Gastrocnemius medialis (tissue), 4 donors: Measurements from ENCODE around the gene P2RX2. TPM values are rescaled to one million over a fixed set of nuclear protein-coding genes. Genes with fewer than 3 reads are reported as not detected.
A peak's percentile ranks its signal among the peaks of the same experiment; 100 is the strongest.

ENCODE experiments used
- ATAC-seq, 2 donors: fragments of 150-250 bp; one replicate each; pipeline ENCODE4 v1.9.1; 2016
- DNase-seq, 2 donors: peaks; one replicate each; pipeline ENCODE4 v3.0.0-alpha.2; 2019
- H3K27ac ChIP-seq, 4 donors: fragments of 200-600 bp; sonication (generic); 1 replicate in 1 of 4; 2 replicates in 3 of 4; pipeline ENCODE4 v1.5.1; 2016 to 2018; ENCODE audit warnings: mild to moderate bottlenecking in 2 of 4, moderate library complexity in 1 of 4
- H3K27me3 ChIP-seq, 3 donors: fragments of 200-600 bp; sonication (generic) in 2 of 3; 1 replicate in 1 of 3; 2 replicates in 2 of 3; pipeline versions ENCODE4 v1.5.1 to v1.6.0; 2016 to 2019; ENCODE audit warnings: mild to moderate bottlenecking in 1 of 3, moderate library complexity in 1 of 3
- H3K36me3 ChIP-seq, 2 donors: fragments of 200-600 bp; sonication (generic) in 1 of 2; one replicate each; pipeline ENCODE4 v1.5.1; 2017 to 2018
- H3K4me1 ChIP-seq, 2 donors: fragments of 200-600 bp; sonication (generic) in 1 of 2; one replicate each; pipeline ENCODE4 v1.5.1; 2016 to 2017; ENCODE audit warnings: mild to moderate bottlenecking in 2 of 2
- H3K4me3 ChIP-seq, 4 donors: fragments of 200-600 bp; sonication (generic) in 3 of 4; 1 replicate in 1 of 4; 2 replicates in 3 of 4; pipeline ENCODE4 v1.5.1; 2016 to 2019; ENCODE audit warnings: mild to moderate bottlenecking in 2 of 4
- H3K9me3 ChIP-seq, 3 donors: fragments of 200-600 bp; sonication (generic) in 2 of 3; 1 replicate in 1 of 3; 2 replicates in 2 of 3; pipeline ENCODE4 v1.5.1; 2016 to 2019
- POLR2A ChIP-seq, 2 donors: fragments of 450-650 bp; IDR thresholded peaks; one replicate each; pipeline ENCODE4 v1.6.1; 2017; ENCODE audit warnings: antibody characterized with exemption in 2 of 2, mild to moderate bottlenecking in 2 of 2, moderate library complexity in 2 of 2
- in situ Hi-C, 4 donors: fragments of 200-750 bp; cut with MboI; loops; one replicate each; pipeline versions ENCODE4 v1.15.0 to v1.8.0; 2017; ENCODE audit warnings: low sequenced_read_pairs in 4 of 4
- intact Hi-C: fragments of 100-400 bp; cut with DNase I; formaldehyde crosslinking; loops from one replicate; pipeline ENCODE4 v1.15.1; 2023; ENCODE audit warnings: low total_unique reads
- total RNA-seq, 4 donors: library from RNA; depleted of rRNA; stranded (reverse); fragments of >200 nt; gene quantifications; one replicate each; pipeline versions ENCODE4 v1.1.0 to v1.2.3, GENCODE V29; 2016
- TF ChIP-seq, protein P1 (sequence below), 5 experiments: fragments of 450-650 bp in 3 of 5; fragments of 200-600 bp in 2 of 5; sonication (generic) in 2 of 5; IDR thresholded peaks in 4 of 5; conservative IDR thresholded peaks in 1 of 5; 1 replicate in 4 of 5; 2 replicates in 1 of 5; pipeline ENCODE4 v1.5.1; 2016 to 2019; ENCODE audit warnings: antibody characterized with exemption in 5 of 5, mild to moderate bottlenecking in 3 of 5, moderate library complexity in 3 of 5

The P2RX2 gene
- total RNA-seq, 4 donors from 2014 or later = not detected

DNA sequence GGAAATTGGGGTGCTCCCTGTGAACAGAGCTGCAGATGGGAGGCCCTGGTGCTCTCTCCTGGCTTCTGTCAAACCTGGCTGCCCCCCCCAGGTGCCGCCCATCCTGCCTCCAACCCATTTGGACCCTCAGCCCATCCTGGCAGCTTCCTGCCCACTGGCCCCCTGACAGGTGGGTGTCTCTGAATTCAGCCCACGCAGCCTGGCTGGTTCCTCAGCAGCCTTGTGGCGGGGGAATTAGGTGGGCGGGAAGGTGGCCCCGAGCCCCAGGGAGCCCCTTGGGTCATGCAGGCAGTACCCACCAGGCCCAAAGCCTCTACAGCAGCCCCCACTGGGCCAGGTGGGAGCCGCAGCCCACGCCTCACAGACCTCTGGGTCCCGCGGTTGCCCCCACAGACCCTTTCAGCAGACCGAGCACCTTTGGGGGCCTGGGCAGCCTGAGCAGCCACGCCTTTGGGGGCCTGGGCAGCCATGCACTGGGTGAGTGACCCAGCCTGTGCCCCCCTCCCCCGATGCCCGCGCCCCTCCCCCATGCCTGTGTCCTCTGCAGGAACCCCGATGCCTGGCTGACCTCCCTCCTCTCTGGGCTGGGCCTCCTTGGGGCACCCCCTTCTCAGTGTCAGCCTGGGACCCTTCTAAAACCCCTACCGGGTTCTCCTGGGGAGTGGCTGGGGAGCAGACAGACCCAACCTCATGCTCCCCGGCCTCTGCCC is 37.1 kb upstream of the P2RX2 start:
- no peak for ATAC-seq
- TF ChIP-seq POLR2A (IDR thresholded peaks at IDR 0.05) = no peak
- TF ChIP-seq, protein P1, sequence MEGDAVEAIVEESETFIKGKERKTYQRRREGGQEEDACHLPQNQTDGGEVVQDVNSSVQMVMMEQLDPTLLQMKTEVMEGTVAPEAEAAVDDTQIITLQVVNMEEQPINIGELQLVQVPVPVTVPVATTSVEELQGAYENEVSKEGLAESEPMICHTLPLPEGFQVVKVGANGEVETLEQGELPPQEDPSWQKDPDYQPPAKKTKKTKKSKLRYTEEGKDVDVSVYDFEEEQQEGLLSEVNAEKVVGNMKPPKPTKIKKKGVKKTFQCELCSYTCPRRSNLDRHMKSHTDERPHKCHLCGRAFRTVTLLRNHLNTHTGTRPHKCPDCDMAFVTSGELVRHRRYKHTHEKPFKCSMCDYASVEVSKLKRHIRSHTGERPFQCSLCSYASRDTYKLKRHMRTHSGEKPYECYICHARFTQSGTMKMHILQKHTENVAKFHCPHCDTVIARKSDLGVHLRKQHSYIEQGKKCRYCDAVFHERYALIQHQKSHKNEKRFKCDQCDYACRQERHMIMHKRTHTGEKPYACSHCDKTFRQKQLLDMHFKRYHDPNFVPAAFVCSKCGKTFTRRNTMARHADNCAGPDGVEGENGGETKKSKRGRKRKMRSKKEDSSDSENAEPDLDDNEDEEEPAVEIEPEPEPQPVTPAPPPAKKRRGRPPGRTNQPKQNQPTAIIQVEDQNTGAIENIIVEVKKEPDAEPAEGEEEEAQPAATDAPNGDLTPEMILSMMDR (IDR thresholded peaks at IDR 0.05 in 4 of 5, conservative IDR thresholded peaks at IDR 0.05 in 1 of 5) = no peak
- peaks cover 0 to 16% of the 10 kb centered on the region in 2 donors for H3K36me3 ChIP-seq

DNA sequence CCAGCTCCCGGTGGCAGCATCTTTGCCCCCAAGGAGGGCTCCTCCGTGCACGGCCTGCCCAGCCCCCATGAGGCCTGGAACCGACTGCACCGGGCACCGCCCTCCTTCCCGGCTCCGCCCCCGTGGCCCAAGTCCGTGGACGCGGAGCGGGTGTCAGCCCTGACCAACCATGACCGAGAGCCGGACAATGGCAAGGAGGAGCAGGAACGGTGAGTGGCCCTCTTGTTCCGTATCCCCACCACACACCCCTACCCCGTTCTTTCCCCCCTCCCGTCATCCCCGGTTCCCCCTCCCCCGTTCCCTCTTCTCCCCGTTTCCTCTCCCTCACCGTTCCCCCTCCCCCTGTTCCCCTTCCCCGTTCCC is 36.5 kb upstream of the P2RX2 start:
- in situ Hi-C loops = no loop called here
- Histone ChIP-seq H3K36me3 (peaks cover 0 to 11% of the 10 kb centered on the region in 2 donors), H3K27me3 (no peaks in the 10 kb centered on the region), H3K4me3 (peak overlapping the region in 2 of 4 donors; percentile 9 to 15), H3K27ac (no peak overlapping the region), H3K4me1 (no peaks in the 10 kb centered on the region), H3K9me3 (no peaks in the 10 kb centered on the region)
- ATAC-seq (no peak), DNase-seq (no peak)
- TF ChIP-seq, protein P1 (IDR thresholded peaks at IDR 0.05 in 4 of 5, conservative IDR thresholded peaks at IDR 0.05 in 1 of 5) = no peak
- TF ChIP-seq POLR2A (IDR thresholded peaks at IDR 0.05) = no peak
- intact Hi-C loops = no loop called here

More for the DNA sequence above, 37.1 kb upstream of the P2RX2 start:
- intact Hi-C loops = no loop called here
- H3K4me3 ChIP-seq = no peak overlapping the region
- H3K27me3 ChIP-seq = no peaks in the 10 kb centered on the region
- in situ Hi-C loops = no loop called here
- no peak for DNase-seq
- no peaks in the 10 kb centered on the region for H3K9me3 ChIP-seq
- H3K27ac ChIP-seq = no peak overlapping the region
- no peaks in the 10 kb centered on the region for H3K4me1 ChIP-seq

DNA sequence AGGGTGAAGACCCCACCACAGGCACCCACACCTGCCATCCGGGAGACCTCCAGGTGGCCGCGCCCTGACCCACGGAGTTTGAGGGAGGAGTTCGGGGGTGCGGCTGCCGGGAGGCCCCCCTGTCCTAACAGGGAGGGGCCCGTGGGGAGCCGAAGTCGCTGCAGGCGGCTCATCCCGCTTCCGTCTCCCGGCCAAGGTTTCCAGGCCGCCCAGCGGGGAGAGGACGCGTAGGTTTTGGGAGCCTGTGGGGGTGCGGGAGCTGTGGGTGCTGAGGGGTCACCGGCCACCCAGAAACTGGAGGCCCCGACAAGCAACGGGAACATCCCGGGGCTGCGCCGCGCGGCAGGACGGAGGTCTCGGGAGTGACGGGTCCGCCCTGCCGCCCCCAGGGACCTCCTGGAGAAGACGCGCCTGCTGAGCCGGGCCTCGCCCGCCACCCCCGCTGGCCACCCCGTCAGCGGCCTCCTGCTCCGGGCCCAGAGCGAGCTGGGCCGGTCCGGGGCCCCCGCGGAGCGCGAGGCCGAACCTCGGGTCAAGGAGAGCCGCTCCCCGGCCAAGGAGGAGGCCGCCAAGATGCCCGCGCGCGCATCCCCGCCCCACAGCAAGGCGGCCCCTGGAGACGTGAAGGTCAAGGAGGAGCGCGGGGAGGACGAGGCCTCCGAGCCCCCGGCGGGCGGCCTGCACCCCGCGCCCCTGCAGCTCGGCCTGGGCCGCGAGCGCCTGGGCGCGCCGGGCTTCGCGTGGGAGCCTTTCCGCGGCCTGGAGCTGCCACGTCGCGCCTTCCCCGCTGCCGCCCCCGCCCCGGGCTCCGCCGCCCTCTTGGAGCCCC is 35.8 kb upstream of the P2RX2 start:
- TF ChIP-seq, protein P1 (IDR thresholded peaks at IDR 0.05 in 4 of 5, conservative IDR thresholded peaks at IDR 0.05 in 1 of 5) = no peak
- TF ChIP-seq POLR2A (IDR thresholded peaks at IDR 0.05) = no peak
- H3K4me3 ChIP-seq = peak overlapping the region in 2 of 4 donors; percentile 9 to 15
- DNase-seq (no peak), ATAC-seq (no peak)
- no peak overlapping the region for H3K27ac ChIP-seq
- intact Hi-C loops = no loop called here
- H3K27me3 ChIP-seq = no peaks in the 10 kb centered on the region
- no peaks in the 10 kb centered on the region for H3K9me3 ChIP-seq
- H3K36me3 ChIP-seq = peaks cover 0 to 9% of the 10 kb centered on the region in 2 donors
- H3K4me1 ChIP-seq = no peaks in the 10 kb centered on the region
- in situ Hi-C loops = no loop called here

DNA sequence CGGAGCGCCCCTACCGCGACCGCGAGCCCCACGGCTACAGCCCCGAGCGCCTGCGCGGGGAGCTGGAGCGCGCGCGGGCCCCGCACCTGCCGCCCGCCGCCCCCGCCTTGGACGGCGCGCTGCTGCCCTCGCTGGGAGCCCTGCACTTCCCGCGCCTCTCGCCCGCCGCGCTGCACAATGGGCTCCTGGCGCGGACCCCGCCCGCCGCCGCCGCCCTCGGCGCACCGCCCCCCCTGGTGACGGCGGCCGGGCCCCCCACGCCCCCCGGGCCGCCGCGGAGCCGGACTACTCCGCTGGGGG is 35.2 kb upstream of the P2RX2 start:
- Histone ChIP-seq H3K9me3 (no peaks in the 10 kb centered on the region), H3K4me3 (no peak overlapping the region), H3K4me1 (no peaks in the 10 kb centered on the region), H3K27me3 (no peaks in the 10 kb centered on the region), H3K27ac (no peak overlapping the region), H3K36me3 (peaks cover 0 to 9% of the 10 kb centered on the region in 2 donors)
- TF ChIP-seq, protein P1 (IDR thresholded peaks at IDR 0.05 in 4 of 5, conservative IDR thresholded peaks at IDR 0.05 in 1 of 5) = no peak
- no peak for TF ChIP-seq POLR2A (IDR thresholded peaks at IDR 0.05)
- in situ Hi-C loops (no loop called here), intact Hi-C loops (no loop called here)
- no peak for DNase-seq
- ATAC-seq = no peak
